HepG2 (cell line): ENCODE results near the gene POLE3. TPM values are rescaled to one million over a fixed set of nuclear protein-coding genes. Genes with fewer than 3 reads are reported as not detected.

Experiments
- AKNA ChIP-seq: sonication (generic); formaldehyde crosslinking; IDR thresholded peaks from 2 replicates; pipeline ENCODE4 v1.4.0; 2020; ENCODE audit warnings: missing genetic modification reagents, borderline replicate concordance
- JARID2 ChIP-seq: sonication (generic); formaldehyde crosslinking; IDR thresholded peaks from 2 replicates; pipeline ENCODE4 v1.8.1; 2023; ENCODE audit warnings: missing genetic modification reagents, inconsistent platforms; ENCODE audit not compliant: insufficient replicate concordance
- TEAD2 ChIP-seq: sonication (generic); formaldehyde crosslinking; IDR thresholded peaks from 2 replicates; pipeline ENCODE4 v1.9.0; 2021; ENCODE audit warnings: missing genetic modification reagents
- UBTF ChIP-seq: sonication (generic); formaldehyde crosslinking; IDR thresholded peaks from 2 replicates; pipeline ENCODE4 v1.4.0; 2020; ENCODE audit warnings: mild to moderate bottlenecking, missing genetic modification reagents
- ZBTB33 ChIP-seq: sonication (generic); formaldehyde crosslinking; IDR thresholded peaks from 2 replicates; pipeline ENCODE4 v1.4.0; 2020; ENCODE audit warnings: missing genetic modification reagents
- ZBTB43 ChIP-seq: sonication (generic); formaldehyde crosslinking; conservative IDR thresholded peaks from 2 replicates; pipeline ENCODE4 v1.4.0; 2020; ENCODE audit warnings: missing genetic modification reagents
- ZFP82 ChIP-seq: sonication (generic); formaldehyde crosslinking; IDR thresholded peaks from 2 replicates; pipeline ENCODE4 v1.5.1; 2020; ENCODE audit warnings: mild to moderate bottlenecking, missing genetic modification reagents, borderline replicate concordance
- ZNF691 ChIP-seq: sonication (generic); formaldehyde crosslinking; IDR thresholded peaks from 2 replicates; pipeline ENCODE4 v1.4.0; 2020; ENCODE audit warnings: missing genetic modification reagents, low read depth, mild to moderate bottlenecking, borderline replicate concordance
- polyA plus RNA-seq, 8 experiments: library from polyadenylated mRNA; depleted of rRNA in 3 of 8; stranded (reverse) in 7 of 8; unstranded in 1 of 8; fragments of >200 nt; fragmentation: Illumina TruSeq in 4 of 8; extraction: Trizol in 4 of 8; gene quantifications; 2 replicates each; pipeline versions ENCODE4 v1.2.1 to v1.2.3, GENCODE V29; 2011 to 2016; ENCODE audit warnings: low read depth in 4 of 8, missing spikeins in 1 of 8, mixed read lengths in 1 of 8; ENCODE audit not compliant: insufficient read depth in 1 of 8
- total RNA-seq, 5 experiments: library from RNA; depleted of rRNA; stranded (reverse); fragments of >200 nt; fragmentation: Illumina TruSeq; extraction: Trizol; gene quantifications; 2 replicates each; pipeline ENCODE4 v1.2.3, GENCODE V29; 2016; ENCODE audit warnings: low read depth in 1 of 5
- TF ChIP-seq, protein P1 (sequence below): fragments of 450-650 bp; IDR thresholded peaks from 2 replicates; pipeline ENCODE4 v1.6.1; 2017
- TF ChIP-seq, protein P2 (sequence below): IDR thresholded peaks from 2 replicates; pipeline ENCODE4 v1.6.1; 2016; ENCODE audit warnings: mild to moderate bottlenecking, missing biosample characterization, missing genetic modification reagents

The POLE3 gene
- total and polyA plus RNA-seq, 2 of the 13 experiments (the other 11 are each of a cell fraction or from before 2014, with no cell fraction given), result 36.0 to 77.2 TPM

DNA sequence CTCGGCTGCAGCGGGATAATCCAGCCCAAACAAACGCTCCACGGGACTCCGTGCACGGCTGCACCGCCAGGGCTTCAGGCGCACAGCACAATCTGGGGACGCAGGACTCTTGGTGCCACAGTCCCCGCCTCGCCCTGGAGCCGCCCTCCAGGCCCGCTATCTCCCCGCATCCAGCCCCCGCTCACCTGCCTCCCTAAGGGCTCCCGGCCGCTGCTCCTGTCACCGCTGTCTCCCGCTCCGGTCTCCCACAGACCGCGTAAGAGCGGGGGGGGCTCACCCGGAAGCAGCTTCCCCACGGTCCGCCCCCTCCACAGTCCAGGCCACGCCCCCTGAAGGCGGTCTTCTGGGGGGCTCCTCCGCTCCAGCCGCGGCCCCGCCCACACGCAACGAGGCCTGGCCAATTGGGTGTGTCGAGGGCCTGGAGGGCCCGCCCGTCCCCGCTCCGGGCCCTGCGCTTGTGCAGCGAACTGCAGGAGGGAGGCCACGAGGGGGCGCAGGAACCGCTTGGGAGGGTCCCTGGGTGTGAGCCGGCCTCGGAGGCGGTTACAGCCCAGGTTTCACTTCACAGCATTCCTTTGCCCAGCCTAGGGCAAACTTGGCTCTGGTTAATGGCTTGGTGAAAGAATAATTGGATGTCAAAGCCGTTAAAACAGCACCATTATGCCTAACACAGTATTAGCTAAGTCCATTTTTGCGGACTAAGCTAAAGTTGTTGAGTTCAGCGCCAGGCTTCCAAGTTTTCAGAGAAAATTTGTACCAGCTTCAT, 9.3 kb downstream of the POLE3 start, which contains the start of gene ALAD (continued):
- TF ChIP-seq, protein P1, sequence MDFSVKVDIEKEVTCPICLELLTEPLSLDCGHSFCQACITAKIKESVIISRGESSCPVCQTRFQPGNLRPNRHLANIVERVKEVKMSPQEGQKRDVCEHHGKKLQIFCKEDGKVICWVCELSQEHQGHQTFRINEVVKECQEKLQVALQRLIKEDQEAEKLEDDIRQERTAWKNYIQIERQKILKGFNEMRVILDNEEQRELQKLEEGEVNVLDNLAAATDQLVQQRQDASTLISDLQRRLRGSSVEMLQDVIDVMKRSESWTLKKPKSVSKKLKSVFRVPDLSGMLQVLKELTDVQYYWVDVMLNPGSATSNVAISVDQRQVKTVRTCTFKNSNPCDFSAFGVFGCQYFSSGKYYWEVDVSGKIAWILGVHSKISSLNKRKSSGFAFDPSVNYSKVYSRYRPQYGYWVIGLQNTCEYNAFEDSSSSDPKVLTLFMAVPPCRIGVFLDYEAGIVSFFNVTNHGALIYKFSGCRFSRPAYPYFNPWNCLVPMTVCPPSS, result no peak
- TF ChIP-seq ZBTB43 (peak; percentile 56; the same call in 1 of the 2 replicates), ZNF691 (peak; percentile 80), UBTF (CRISPR knock-in tag) (peak; percentile 54), ZFP82 (peak; percentile 85; the same call in 1 of the 2 replicates), ZBTB33 (CRISPR knock-in tag) (no peak; the same call in 1 of the 2 replicates), JARID2 (CRISPR knock-in tag) (peak; percentile 35), TEAD2 (CRISPR knock-in tag) (no peak), AKNA (CRISPR knock-in tag) (0 out of 2 replicates have a peak, but pooled peaks have one; percentile 15)
- TF ChIP-seq, protein P2, sequence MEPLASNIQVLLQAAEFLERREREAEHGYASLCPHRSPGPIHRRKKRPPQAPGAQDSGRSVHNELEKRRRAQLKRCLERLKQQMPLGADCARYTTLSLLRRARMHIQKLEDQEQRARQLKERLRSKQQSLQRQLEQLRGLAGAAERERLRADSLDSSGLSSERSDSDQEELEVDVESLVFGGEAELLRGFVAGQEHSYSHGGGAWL, result peak; percentile 43; the same call in 1 of the 2 replicates
